NCI-H1417 treated with DMSO at 0.1 percent for 48 hours (cell line): ENCODE measurements around the gene ITGAE.

Experiments used
- DNase-seq: peaks from one replicate; lab custom pipeline; 2025; lab: John Stamatoyannopoulos, UW

ITGAE gene

GRCh38 chr17:3693141-3693540, 107.8 kb downstream of the ITGAE start:
- no peak for DNase-seq

DNA sequence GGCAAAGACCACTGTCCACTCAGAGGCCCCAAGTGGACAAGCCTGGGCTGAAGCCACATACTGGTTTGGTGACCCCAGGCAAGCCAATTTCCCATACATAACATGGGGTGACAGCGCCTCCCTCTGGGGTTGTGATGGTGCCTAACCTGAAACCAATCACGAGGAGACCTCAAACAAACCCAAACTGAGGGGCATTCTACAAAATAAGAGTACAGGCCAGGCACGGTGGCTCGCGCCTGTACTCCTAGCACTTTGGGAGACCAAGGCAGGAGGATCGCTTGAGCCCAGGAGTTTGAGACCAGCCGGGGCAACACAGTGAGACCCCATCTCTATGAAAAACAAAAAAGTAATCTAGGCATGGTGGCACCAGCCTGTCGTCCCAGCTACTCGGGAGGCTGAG, 108.6 kb downstream of the ITGAE start:
- DNase-seq, result no peak

DNA sequence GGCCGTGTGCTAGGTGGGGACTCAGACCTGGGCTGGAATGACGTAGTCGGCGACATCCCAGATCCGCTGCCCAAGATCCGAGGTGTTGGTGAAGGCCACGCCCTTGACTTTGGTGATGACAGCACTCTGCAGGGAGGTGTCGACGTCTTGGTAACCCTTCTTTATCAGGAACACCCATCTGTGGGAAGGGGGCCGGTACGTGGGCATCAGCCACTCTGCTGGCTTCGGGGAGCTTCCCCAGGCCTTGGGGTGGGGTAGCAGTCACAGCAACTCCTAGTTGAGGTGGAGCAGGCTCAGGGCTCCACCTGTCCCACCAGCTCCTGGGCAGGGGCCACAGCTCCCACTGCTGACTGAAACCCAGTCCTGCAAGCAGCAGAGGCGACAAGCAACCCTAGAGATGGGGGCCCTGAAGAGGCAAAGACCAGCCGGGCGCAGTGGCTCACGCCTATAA, 109.3 kb downstream of the ITGAE start:
- DNase-seq, result no peak

DNA sequence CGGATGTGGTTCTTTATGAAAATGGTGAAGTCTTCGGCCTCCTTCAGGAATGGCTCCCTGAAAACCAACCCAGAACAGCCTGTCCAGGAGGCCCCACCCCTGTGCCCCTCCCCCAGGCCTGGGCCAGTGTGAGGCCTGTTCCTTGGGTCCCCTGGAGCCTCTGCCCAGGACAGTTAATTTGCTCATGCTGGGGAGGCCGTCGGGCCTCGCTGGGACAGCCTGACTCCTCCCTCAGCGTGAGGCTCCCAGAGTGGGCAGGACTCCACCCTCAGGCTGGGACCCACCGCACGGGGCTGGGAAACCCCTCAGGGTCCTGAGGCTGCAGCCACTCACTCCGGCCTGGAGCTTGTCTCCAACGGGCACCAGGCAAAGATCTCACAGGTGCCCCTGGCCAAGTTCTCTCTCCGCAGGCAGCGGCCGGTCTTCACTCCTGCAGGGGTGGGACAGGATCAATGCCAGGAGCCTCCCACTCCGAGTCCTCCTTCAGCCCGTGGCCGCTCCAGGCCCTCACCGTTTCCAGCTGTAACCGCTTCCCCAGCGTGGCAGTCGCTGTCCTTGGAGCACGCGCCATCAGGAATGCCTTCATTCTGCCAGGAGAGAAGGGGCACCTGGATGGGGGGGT, 110.8 kb downstream of the ITGAE start:
- no peak for DNase-seq

- DNase-seq, result no peak
Observed at GRCh38 chr17:3689262-3690093, 111.5 kb downstream of the ITGAE start.

DNA sequence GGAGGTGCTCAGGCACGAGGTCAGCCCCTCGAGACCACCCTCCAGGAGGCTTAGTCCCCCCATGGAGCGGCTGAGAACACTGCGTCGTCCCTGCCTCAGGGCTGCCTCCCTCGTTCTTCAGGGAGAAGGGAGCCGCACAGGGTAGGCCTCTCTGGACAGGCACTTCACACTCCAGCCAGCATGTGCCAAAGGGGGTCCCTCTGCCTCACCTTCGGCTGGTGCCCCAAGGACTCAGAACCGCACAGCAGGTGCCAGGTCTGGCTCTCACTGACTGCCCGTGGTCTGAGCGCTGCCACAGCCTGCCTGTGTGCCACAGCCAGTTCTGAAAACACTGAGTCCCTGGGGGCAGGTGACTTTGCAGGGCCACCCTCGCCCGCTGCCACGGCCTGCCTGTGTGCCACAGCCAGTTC, 112.1 kb downstream of the ITGAE start:
- no peak for DNase-seq

GRCh38 chr17:3688027-3688553, 112.9 kb downstream of the ITGAE start:
- DNase-seq, result no peak

DNA sequence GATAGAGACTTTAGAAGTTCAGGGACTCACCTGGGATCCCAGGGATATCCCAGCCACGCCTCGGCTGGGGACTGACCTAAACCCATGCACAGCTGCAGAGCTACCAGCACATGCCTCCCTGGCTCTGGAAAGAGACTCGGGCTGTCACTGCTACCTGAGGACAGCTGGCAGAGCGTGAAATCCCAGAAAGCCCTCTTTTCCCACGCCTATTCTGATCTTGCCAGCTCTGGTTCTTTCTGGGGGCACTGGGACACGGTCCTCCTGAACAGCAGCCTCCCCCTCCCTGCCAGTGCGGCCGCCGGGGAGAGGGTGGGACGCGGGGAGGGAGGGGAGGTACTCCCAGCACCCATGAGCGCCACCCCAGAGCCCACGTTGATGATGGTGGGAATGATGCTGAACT, 115.8 kb downstream of the ITGAE start:
- DNase-seq, result no peak

DNA sequence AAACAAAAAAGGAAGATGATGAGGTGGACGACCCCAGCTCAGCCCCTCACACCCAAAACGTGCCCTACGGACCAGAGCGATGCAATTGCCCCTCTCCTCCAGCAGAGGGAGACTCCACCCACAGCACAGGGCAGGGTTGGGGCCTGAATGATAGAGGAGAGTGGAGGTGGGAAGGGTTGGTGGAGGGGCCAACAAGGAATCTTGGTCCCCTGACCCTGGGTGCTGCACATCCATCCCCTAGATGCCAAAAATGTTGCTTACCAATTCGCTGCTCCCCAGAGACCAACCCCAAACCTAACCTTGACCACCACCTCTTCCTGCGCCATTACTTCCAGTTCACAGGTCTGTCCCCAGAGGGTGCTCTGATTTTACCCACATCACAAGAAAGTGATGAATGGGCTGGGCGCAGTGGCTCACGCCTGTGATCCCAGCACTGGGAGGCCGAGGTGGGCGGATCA, 117.9 kb downstream of the ITGAE start:
- no peak for DNase-seq

- no peak for DNase-seq
Observed at GRCh38 chr17:3682033-3682432, 119.0 kb downstream of the ITGAE start.

GRCh38 chr17:3681565-3681964, 119.4 kb downstream of the ITGAE start:
- no peak for DNase-seq

GRCh38 chr17:3681057-3681456, 119.9 kb downstream of the ITGAE start:
- DNase-seq, result no peak

DNA sequence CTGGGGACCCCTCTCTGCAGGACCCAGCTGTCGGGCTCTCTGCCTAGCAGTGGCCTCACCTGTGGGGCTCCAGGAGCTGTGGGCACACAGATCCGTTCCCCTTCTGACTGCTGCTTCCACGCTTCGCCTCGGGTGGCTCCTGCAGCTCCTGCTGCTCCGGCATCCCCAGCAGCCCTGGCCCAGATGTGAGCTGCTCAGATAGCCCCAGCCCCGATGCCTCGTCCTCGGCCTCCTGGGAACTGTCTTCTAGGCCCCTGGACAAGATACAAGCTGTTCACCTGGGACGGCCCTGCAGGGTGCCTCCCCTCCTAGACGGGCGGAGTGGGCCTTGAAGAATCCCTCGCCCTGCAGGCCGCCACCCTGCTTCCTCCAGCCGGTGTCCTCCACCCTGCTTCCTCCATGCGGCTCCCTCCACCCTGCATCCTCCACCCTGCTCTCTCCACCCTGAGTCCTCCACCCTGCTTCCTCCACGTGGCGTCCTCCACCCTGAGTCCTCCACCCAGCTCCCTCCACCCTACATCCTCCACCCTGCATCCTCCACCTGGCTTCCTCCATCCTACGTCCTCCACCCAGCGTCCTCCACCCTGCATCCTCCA, 121.4 kb downstream of the ITGAE start:
- DNase-seq, result no peak

DNA sequence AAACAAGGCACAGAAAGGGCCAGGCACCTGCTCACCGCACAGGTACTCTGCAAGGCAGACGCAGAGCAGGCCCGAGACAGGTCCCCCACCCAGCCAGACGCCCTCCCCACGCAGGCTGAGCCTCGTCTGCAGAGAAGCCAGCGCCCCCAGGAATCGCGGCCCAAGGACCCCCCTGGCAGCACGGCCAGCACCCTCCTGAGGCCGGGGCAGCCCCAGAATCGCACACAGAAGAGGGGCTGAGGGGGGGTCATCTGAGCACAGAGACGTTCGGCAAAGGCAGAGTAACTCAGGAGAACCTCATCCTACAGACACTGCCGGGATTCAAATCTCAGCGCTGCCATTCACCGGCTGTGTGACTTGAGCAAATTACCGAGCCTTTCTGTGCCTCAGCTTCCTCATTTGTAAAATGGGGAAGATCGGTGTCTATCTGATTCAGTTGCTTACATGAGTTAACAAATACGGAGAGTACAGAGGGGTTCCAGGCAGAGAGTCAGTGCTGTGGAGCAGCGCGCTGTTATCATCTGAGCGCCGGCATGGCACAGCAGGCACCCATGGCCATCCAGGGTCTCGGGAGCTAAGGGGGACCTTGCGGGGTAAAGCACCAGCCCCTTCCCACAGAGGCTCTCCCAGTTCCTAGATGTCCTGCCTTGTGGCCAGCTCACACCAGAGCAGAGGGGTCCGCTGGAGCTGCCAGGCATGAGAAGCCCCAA, 122.0 kb downstream of the ITGAE start:
- no peak for DNase-seq

DNA sequence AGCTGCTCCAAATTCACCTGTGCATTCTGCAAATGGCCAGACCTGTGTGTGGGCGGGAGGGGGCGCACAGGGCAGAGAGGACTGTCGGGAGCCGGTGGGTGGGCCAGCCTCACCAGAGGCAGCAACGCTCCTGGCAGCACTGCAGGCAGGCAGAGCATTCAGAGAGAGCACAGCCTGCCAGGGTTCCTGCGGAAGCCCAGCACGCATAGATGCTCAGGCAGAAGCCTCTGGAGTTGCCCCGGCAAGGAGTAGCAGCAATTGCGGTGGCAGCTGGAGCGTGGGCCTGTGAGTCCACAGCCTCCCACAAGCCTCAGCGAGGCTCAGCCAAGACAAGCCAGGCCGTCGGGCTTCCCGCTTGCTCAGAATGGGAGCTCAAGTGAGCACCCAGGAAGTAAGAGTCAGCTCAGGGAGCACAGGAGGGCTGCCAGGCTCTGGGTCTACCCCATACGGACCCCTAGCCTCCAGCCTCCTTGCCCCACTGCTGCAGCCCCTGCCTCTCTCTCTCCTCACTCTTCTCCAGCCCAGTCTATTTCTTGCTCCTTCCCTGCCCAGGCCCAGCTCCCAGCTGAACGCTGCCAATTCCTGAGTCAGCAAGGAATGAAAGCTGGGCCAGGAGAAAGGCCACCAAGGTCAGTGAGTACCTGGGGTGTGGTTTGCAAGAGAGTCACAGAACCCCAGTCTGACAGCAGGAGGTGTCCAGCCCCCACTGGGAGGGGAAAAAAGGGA, 122.7 kb downstream of the ITGAE start:
- DNase-seq, result no peak

DNA sequence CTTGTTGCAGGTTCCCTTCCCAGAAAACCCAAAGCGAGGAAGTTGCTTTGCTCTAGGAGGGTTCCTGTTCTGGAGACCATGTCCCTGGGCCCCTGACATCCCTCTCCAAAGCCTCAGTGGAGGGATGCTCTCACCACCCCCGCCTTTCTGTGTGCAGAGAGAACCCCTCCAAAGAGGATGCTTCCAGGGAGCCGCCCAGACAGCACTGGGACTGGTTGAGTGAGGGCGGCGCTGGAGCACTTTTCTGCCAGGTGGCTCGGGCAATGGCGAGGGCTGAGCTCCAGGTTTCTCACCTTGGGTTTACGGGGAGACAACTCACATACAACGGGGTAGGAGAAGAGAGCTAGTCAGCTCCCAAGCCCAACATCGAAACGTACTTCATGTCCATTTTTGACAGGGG, 125.1 kb downstream of the ITGAE start:
- no peak for DNase-seq

GRCh38 chr17:3672571-3672970, 128.4 kb downstream of the ITGAE start:
- DNase-seq, result no peak

GRCh38 chr17:3669548-3669947, 131.4 kb downstream of the ITGAE start:
- DNase-seq, result no peak

- no peak for DNase-seq
Observed at GRCh38 chr17:3669085-3669347, 132.0 kb downstream of the ITGAE start.

DNA sequence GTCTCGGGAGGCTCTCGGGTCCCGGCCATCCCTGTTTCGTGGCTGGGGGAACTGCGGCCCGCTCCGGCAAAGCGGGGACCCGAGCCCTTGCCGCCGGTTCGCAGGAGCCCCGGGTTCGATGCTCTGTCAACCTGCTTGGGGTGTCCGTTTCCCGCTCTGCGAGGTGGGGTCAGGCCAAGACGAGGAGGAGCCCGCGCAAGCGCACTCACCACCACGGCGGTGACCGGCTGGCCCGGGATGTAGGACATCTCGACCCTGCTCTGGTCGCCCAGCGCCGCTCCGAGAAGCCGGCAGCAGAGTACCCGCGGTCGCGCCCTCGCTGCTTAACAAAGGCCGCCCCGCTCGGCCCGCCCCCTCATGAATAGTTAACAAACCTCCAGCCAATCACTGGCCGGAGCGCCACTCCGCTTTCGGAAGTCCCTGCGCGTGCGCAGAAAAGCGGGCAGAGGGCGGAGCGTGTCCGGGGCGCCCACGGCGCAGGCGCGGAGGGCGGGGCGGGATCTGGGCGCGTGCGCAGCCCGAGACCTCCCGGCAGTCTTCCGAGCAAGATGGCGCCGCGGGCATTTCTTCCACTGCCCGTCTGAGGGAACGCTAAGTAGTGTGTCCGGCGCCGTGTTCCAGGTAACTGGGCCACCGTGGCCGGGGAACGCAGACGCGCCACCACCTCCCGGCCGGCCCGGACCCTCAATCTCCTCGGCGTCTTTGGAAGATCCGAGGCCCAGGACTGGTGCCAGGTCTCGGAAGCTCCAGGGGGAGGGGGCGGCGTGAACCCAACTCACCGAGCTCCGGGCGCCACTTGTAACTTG, 132.5 kb downstream of the ITGAE start, which contains the start of the genes EMC6 and TAX1BP3:
Gene EMC6, plus strand, starts transcription at position 534 of the 806 bp plus-strand sequence. CDS start 335 bp downstream, outside the sequence.
Gene TAX1BP3, minus strand, starts transcription at position 300 of the 806 bp plus-strand sequence. Its CDS starts 52 bp downstream, at position 248.
- DNase-seq, result peak; percentile 45
